GM23338 (cell line): ENCODE results near the gene SERPINB2. TPM values are rescaled to one million over a fixed set of nuclear protein-coding genes. Genes with fewer than 3 reads are reported as not detected.

ENCODE experiments used
- ATAC-seq: fragments of 200-7000 bp; cut with Tn5 transposase; 3 replicates; pipeline ENCODE4 v1.9.1; 2020
- DNase-seq: peaks from one replicate; pipeline ENCODE4 v3.0.0-alpha.2; 2015; ENCODE audit warnings: low spot score
- H2AFZ ChIP-seq: fragments of 200-600 bp; sonication (generic); 2 replicates; pipeline ENCODE4 v1.8.0; 2016; ENCODE audit warnings: antibody characterized with exemption, mild to moderate bottlenecking, moderate library complexity
- H3F3A ChIP-seq: fragments of 200-600 bp; sonication (generic); replicated peaks from 2 replicates; pipeline ENCODE4 v1.8.0; 2017; ENCODE audit warnings: antibody characterized with exemption, mixed run types, low read depth
- H3K27ac ChIP-seq: fragments of 200-600 bp; sonication (generic); 2 replicates; pipeline ENCODE4 v1.6.1; 2016; ENCODE audit warnings: low read depth
- H3K27me3 ChIP-seq: fragments of 200-600 bp; sonication (generic); 2 replicates; pipeline ENCODE4 v1.8.0; 2016; ENCODE audit warnings: mild to moderate bottlenecking, mixed run types, moderate library complexity; ENCODE audit not compliant: insufficient read depth
- H3K36me3 ChIP-seq: fragments of 200-600 bp; sonication (generic); 2 replicates; pipeline ENCODE4 v1.8.0; 2016; ENCODE audit warnings: mild to moderate bottlenecking; ENCODE audit not compliant: insufficient read depth
- H3K4me1 ChIP-seq: fragments of 200-600 bp; sonication (generic); 2 replicates; pipeline ENCODE4 v1.8.0; 2016; ENCODE audit warnings: mild to moderate bottlenecking, moderate library complexity; ENCODE audit not compliant: insufficient read depth
- H3K4me2 ChIP-seq: fragments of 200-600 bp; sonication (generic); 2 replicates; pipeline ENCODE4 v1.7.1; 2017; ENCODE audit warnings: mixed run types
- H3K4me3 ChIP-seq: fragments of 200-600 bp; sonication (generic); 2 replicates; pipeline ENCODE4 v1.6.1; 2016; ENCODE audit warnings: mixed run types
- H3K79me2 ChIP-seq: fragments of 200-600 bp; sonication (generic); replicated peaks from 2 replicates; pipeline ENCODE4 v1.8.0; 2017; ENCODE audit warnings: mild to moderate bottlenecking; ENCODE audit not compliant: insufficient read depth
- H3K9me2 ChIP-seq: fragments of 200-600 bp; sonication (generic); 2 replicates; pipeline ENCODE4 v1.8.0; 2017; ENCODE audit not compliant: insufficient read depth
- H4K20me1 ChIP-seq: fragments of 200-600 bp; sonication (generic); replicated peaks from 2 replicates; pipeline ENCODE4 v1.8.0; 2017; ENCODE audit warnings: mild to moderate bottlenecking; ENCODE audit not compliant: insufficient read depth
- H3K27ac Mint-ChIP-seq: 2 replicates; pipeline ENCODE4 v1.8.0; 2020; ENCODE audit warnings: inconsistent platforms, mild to moderate bottlenecking, moderate library complexity, mixed read lengths
- H3K27me3 Mint-ChIP-seq: 3 replicates; pipeline ENCODE4 v1.8.0; 2022; ENCODE audit warnings: low read depth, mild to moderate bottlenecking, moderate library complexity, mixed read lengths, inconsistent platforms; ENCODE audit not compliant: insufficient read depth, poor library complexity
- H3K36me3 Mint-ChIP-seq: 3 replicates; pipeline ENCODE4 v1.8.0; 2021; ENCODE audit warnings: low read depth, mild to moderate bottlenecking, inconsistent platforms, moderate library complexity, mixed read lengths
- H3K4me1 Mint-ChIP-seq: 3 replicates; pipeline ENCODE4 v1.8.0; 2020; ENCODE audit warnings: mild to moderate bottlenecking, inconsistent platforms, mixed read lengths
- H3K4me3 Mint-ChIP-seq: 3 replicates; pipeline ENCODE4 v1.8.0; 2021; ENCODE audit warnings: moderate library complexity, mild to moderate bottlenecking, inconsistent platforms, mixed read lengths
- H3K9me3 Mint-ChIP-seq: 3 replicates; pipeline ENCODE4 v1.8.0; 2020; ENCODE audit warnings: moderate library complexity, mild to moderate bottlenecking, inconsistent platforms, mixed read lengths
- CTCF ChIP-seq, 2 experiments: fragments of 200-600 bp in 1 of 2; sonication (generic) in 1 of 2; conservative IDR thresholded peaks; 2 replicates each; pipeline versions ENCODE4 v1.5.1 to v1.6.1; 2016 to 2017; ENCODE audit warnings: antibody characterized with exemption in 2 of 2, low read depth in 2 of 2, mild to moderate bottlenecking in 2 of 2, moderate library complexity in 1 of 2
- EZH2phosphoT487 ChIP-seq: fragments of 200-600 bp; sonication (generic); IDR thresholded peaks from one replicate; pipeline ENCODE4 v1.8.1; 2018; ENCODE audit warnings: antibody characterized with exemption; ENCODE audit not compliant: unreplicated experiment
- POLR2AphosphoS5 ChIP-seq: IDR thresholded peaks from 2 replicates; pipeline ENCODE4 v1.6.1; 2016; ENCODE audit warnings: antibody characterized with exemption, low read depth
- STAT1 ChIP-seq: IDR thresholded peaks from one replicate; pipeline ENCODE4 v1.6.1; 2016; ENCODE audit warnings: antibody characterized with exemption; ENCODE audit not compliant: unreplicated experiment
- ZNF114 ChIP-seq: fragments of 250-450 bp; sonication (Bioruptor Pico); IDR thresholded peaks from 2 replicates; pipeline ENCODE4 v1.5.0; 2020; ENCODE audit warnings: mild to moderate bottlenecking, moderate library complexity
- ZNF462 ChIP-seq: fragments of 250-450 bp; sonication (Bioruptor Pico); IDR thresholded peaks from 2 replicates; pipeline ENCODE4 v1.5.0; 2020; ENCODE audit warnings: mild to moderate bottlenecking, moderate library complexity
- polyA plus RNA-seq: library from polyadenylated mRNA; unstranded; fragments of >200 nt; fragmentation: Nextera tagmentation; extraction: Ambion mirVana; gene quantifications from 2 replicates; pipeline ENCODE4 v1.2.1, GENCODE V29; 2016
- total RNA-seq: library from RNA; depleted of rRNA; stranded (reverse); fragments of >200 nt; shearing (Covaris generic); gene quantifications from 2 replicates; pipeline ENCODE4 v1.2.3, GENCODE V29; 2014

The SERPINB2 gene
- total and polyA plus RNA-seq, 2 experiments from 2014 or later, result not detected

DNA sequence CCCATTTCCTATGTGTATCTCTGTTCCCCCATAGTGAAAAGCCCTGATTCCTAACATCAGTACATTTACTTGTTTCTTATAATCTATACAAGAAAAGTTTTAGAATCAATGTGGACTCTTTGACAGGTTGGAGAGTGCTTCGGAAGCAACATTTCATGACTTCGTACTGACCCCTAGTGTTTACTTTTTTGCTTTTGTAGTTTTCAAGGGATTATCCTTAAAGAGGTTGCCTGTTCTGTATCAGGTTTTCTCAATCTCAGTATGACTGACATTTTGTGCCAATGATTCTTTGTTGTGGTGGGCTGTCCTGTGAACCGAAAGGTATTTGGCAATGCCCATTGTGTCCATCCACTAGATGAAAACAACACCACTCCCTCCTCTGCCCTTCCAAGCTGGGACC, 43.3 kb upstream of the SERPINB2 start:
- no peaks in the 10 kb centered on the region for H3K36me3 ChIP-seq
- H3F3A ChIP-seq, result no peaks in the 10 kb centered on the region
- no peaks in the 10 kb centered on the region for H3K9me3 Mint-ChIP-seq
- no peak overlapping the region for H3K4me3 Mint-ChIP-seq
- no peaks in the 10 kb centered on the region for H3K27me3 Mint-ChIP-seq
- ATAC-seq (peak; percentile 75), DNase-seq (peak; percentile 61)
- H3K27ac Mint-ChIP-seq, result no peak overlapping the region
- no peaks in the 10 kb centered on the region for H3K4me1 Mint-ChIP-seq
- H2AFZ ChIP-seq, result no peak overlapping the region
- no peaks in the 10 kb centered on the region for H4K20me1 ChIP-seq
- no peaks in the 10 kb centered on the region for H3K79me2 ChIP-seq
- H3K27ac ChIP-seq, result no peak overlapping the region
- no peaks in the 10 kb centered on the region for H3K36me3 Mint-ChIP-seq
- H3K9me2 ChIP-seq, result no peaks in the 10 kb centered on the region
- TF ChIP-seq STAT1 (no peak), POLR2AphosphoS5 (no peak), EZH2phosphoT487 (no peak), ZNF114 (CRISPR knock-in tag) (no peak), ZNF462 (no peak), CTCF (conservative IDR thresholded peaks at IDR 0.05; ENCODE audit: low read depth in 2 of 2) (peak; percentile 66 to 73)
- no peak overlapping the region for H3K4me2 ChIP-seq
- H3K27me3 ChIP-seq, result no peaks in the 10 kb centered on the region
- H3K4me3 ChIP-seq, result no peak overlapping the region
- no peaks in the 10 kb centered on the region for H3K4me1 ChIP-seq
